ENCODE data around the gene TMEM87B.

DNA sequence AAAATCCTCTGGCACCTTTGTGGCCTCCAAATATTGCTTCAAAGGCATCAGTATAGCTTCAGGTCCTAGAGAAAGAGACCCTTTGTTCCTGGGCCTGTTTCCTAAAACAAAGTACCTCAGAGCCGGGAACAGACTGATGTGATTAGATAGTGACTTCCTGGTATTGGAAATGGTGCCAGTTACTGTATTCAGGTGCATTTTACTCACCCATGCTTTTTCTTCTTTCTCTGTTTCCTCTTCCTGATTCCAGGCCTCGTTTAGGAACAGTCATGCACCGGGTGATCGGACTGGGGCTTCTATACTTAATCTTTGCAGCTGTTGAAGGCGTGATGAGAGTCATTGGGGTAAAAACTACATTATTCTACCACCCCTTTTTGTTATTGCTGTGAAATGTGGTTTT is 34.3 kb downstream of the TMEM87B start:
- TF ChIP-seq EZH2 (IDR thresholded peaks at IDR 0.05; ENCODE audit: insufficient read depth, poor library complexity, severe bottlenecking): no peak
- no peak for TF ChIP-seq EZH2phosphoT487 (IDR thresholded peaks at IDR 0.05; ENCODE audit: insufficient read depth, low read depth)

Measured in GM23248 (cell line).